ENCODE results near the gene TMEM255B.
A peak's percentile ranks its signal among the peaks of the same experiment; 100 is the strongest.

TMEM255B gene

DNA sequence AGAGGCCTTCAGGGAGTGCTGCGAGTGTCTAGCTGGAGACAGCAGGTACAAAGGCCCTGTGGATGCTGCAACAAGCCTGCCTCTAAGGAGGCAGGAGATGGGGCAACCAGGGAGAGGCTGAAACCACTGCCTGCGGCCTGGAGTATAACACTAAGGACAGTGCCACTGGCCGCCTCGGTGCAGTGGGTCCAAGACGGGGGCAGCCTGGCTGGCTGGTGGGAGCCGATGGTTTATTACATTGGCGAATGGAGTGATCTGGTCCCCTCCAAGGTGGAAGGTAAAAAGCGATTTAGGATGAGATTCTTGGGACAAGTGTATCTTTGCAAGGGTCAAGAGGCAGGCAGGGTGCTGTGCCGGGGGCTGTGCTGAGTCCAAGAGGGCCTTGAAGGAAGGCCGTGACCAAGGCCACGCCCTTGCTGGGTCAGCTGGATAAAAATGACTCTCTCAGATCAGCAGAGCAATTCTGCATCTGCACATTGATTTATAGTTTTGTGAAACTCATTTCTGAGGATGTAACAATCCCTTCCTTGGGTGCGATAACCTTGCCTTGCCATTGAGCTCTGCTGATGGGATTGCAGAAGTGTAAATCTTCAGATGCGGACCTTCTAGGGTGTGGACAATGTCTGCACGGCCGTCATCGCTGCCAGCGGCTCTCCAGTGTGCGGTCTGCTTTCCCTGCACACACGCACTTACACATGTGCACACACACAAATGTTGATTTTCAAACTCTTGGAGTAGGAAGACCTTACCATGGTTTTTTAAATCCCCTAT, 6.0 kb downstream of the TMEM255B start:
- Histone ChIP-seq H3K27me3 (replicated peaks; ENCODE audit: control insufficient read depth, insufficient read depth, low read length) (no peaks in the 10 kb centered on the region), H3K4me1 (ENCODE audit: control insufficient read depth, insufficient read depth, low read length) (peaks cover under 1% of the 10 kb centered on the region), H3K36me3 (ENCODE audit: control insufficient read depth, insufficient read depth, low read length, severe bottlenecking) (no peaks in the 10 kb centered on the region), H3K4me3 (ENCODE audit: low read length) (no peak overlapping the region), H3K9ac (ENCODE audit: low read length) (no peak overlapping the region), H3K9me3 (ENCODE audit: control insufficient read depth, low read length) (no peaks in the 10 kb centered on the region)
- DNase-seq (ENCODE audit: low read depth), result no peak

DNA sequence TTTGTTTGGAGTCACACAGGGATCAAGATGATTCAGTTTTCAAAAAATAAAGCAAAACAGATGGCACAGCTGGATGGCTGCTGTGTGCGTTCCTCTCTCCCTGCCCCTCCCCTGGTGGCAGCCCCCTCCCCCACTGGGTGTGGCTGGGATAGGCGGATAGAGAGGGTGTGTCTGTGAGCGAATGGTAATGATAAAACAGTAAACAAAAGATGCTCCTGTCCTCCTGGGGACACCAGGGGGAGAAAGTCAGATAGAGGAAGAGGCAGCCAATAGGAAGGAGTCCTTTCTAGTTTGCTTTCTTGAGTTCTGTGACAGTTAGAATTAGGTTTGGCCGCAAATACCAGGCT, 6.5 kb downstream of the TMEM255B start:
- Histone ChIP-seq H3K4me3 (ENCODE audit: low read length) (no peak overlapping the region), H3K4me1 (ENCODE audit: control insufficient read depth, insufficient read depth, low read length) (no peaks in the 10 kb centered on the region), H3K27me3 (replicated peaks; ENCODE audit: control insufficient read depth, insufficient read depth, low read length) (no peaks in the 10 kb centered on the region), H3K9ac (ENCODE audit: low read length) (no peak overlapping the region), H3K9me3 (ENCODE audit: control insufficient read depth, low read length) (no peaks in the 10 kb centered on the region), H3K36me3 (ENCODE audit: control insufficient read depth, insufficient read depth, low read length, severe bottlenecking) (no peaks in the 10 kb centered on the region)
- DNase-seq (ENCODE audit: low read depth), result peak; percentile 31

DNA sequence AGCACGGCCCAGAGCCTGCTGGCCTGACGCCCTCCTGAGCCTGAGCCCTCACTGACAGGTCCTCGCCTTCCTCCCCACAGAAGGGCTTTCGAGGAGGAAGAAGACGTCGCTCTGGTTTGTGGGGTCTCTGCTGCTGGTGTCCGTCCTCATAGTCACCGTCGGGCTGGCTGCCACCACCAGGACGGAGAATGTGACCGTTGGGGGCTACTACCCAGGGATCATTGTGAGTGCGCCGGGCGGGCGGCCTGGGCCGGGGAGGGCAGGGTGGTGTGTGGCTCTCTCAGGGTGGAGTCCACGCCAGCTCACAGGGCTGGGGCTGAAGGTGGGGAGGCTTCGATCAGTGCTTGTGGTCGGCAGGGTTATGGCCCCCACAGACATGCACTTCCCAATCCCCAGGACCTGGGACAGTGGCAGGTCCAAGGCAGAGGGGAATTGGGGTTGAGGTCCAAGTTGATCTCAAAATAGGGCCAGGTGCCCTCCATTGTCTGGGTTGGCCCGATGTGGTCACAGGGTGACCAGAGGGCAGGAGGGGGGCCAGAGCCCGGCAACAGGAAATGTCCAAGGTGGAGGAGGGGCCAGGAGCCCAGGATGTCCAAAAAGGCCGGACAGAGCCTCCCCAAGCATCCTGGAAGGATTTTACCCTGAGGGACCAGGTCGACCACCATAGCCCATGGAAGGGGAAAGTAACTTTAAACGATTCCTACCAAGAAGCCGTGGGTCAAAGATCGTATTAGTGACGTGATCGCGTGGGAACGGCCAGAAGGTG, 7.2 kb downstream of the TMEM255B start:
- Histone ChIP-seq H3K27me3 (replicated peaks; ENCODE audit: control insufficient read depth, insufficient read depth, low read length) (no peaks in the 10 kb centered on the region), H3K36me3 (ENCODE audit: control insufficient read depth, insufficient read depth, low read length, severe bottlenecking) (no peaks in the 10 kb centered on the region), H3K4me1 (ENCODE audit: control insufficient read depth, insufficient read depth, low read length) (no peaks in the 10 kb centered on the region), H3K9me3 (ENCODE audit: control insufficient read depth, low read length) (no peaks in the 10 kb centered on the region), H3K4me3 (ENCODE audit: low read length) (no peak overlapping the region), H3K9ac (ENCODE audit: low read length) (no peak overlapping the region)
- no peak for DNase-seq (ENCODE audit: low read depth)

DNA sequence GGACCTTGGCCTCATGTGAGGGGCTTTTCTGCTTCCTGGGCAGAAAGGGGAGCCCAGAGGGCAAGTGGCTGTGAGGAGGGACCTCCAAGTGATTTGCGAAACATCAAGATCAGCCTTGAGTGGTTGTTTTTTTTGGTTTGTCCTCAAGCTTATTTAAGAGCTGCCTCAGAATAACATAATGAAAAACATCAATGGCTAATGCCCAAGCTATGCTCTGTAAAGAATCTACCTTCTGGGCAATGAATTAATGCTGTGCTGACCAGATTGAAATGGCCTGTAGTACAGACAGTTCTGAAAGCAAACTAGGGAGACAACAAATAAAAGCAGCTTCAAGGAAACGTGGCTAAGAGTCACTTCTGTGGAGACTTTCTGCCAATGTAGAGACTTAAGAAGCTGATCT, 8.3 kb downstream of the TMEM255B start:
- Histone ChIP-seq H3K4me3 (ENCODE audit: low read length) (no peak overlapping the region), H3K9me3 (ENCODE audit: control insufficient read depth, low read length) (peaks cover 3% of the 10 kb centered on the region), H3K9ac (ENCODE audit: low read length) (no peak overlapping the region), H3K36me3 (ENCODE audit: control insufficient read depth, insufficient read depth, low read length, severe bottlenecking) (no peaks in the 10 kb centered on the region), H3K4me1 (ENCODE audit: control insufficient read depth, insufficient read depth, low read length) (no peaks in the 10 kb centered on the region), H3K27me3 (replicated peaks; ENCODE audit: control insufficient read depth, insufficient read depth, low read length) (no peaks in the 10 kb centered on the region)
- DNase-seq (ENCODE audit: low read depth), result peak; percentile 48

DNA sequence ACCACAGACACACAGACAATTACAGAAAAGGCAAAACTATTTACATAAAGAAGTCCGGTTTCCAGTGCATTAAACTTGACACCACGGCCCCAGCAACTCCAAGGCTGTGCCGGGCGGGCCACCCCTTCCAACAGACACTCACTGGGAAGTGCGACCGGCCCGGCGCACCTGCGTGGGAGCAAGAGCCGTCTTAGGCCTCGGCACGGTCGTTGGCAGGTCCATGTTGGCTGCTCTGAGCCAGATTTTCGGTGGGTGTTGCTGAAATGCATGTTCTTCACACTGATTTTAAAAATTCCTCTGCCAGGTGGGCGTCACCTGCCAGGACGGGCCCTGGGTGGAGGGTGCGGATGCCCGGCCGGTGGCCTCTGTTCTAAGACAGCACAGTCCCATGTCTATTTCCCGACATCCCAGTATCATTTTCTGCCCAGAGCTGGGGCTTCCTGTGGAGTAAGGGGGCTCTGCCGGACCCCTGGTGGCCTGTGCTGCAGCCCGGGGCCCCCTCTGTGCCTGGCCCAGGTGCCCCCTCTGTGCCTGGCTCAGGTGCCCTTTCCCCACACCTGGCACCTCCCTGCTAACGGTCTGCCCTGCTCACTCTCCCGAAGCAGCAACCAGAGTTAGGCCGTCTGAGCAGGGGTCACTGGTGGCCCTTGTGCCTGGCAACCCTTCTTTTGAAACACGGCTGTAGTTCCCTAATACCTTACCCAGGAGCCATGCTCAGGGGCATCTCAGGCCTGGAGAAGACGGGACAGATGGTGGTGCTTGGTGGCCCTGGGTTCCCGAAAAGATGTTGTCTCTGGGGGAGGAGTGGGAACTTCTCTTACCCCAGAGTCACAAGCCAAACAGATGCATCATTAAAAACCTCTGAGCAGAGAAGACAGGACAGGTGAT, 9.2 kb downstream of the TMEM255B start:
- H3K36me3 ChIP-seq (ENCODE audit: control insufficient read depth, insufficient read depth, low read length, severe bottlenecking), result no peaks in the 10 kb centered on the region
- no peak overlapping the region for H3K9ac ChIP-seq (ENCODE audit: low read length)
- no peaks in the 10 kb centered on the region for H3K27me3 ChIP-seq (replicated peaks; ENCODE audit: control insufficient read depth, insufficient read depth, low read length)
- DNase-seq (ENCODE audit: low read depth), result no peak
- H3K9me3 ChIP-seq (ENCODE audit: control insufficient read depth, low read length), result peaks cover 3% of the 10 kb centered on the region
- H3K4me1 ChIP-seq (ENCODE audit: control insufficient read depth, insufficient read depth, low read length), result no peaks in the 10 kb centered on the region
- no peak overlapping the region for H3K4me3 ChIP-seq (ENCODE audit: low read length)

DNA sequence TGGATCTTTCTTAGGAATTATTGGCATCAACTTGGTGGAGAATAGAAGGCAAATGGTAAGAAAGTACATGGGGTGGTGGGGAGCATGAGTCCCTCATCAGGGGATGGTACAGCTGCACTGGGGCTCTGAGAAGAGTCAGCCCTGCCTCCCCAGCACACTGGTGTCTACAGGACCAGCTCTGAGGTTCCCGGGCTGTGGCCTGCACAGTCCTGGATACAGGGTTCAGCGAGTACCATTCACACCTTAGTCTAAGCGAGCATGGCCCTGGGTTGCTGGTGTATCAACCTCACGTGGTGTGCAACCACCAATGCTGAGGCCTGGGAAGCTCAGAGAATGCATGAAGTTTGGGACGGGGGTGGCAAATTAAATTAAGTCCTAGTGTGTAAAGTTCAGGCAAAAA, 10.1 kb downstream of the TMEM255B start:
- Histone ChIP-seq H3K36me3 (ENCODE audit: control insufficient read depth, insufficient read depth, low read length, severe bottlenecking) (no peaks in the 10 kb centered on the region), H3K9me3 (ENCODE audit: control insufficient read depth, low read length) (peaks cover 3% of the 10 kb centered on the region), H3K27me3 (replicated peaks; ENCODE audit: control insufficient read depth, insufficient read depth, low read length) (no peaks in the 10 kb centered on the region), H3K9ac (ENCODE audit: low read length) (no peak overlapping the region), H3K4me1 (ENCODE audit: control insufficient read depth, insufficient read depth, low read length) (peaks cover under 1% of the 10 kb centered on the region), H3K4me3 (ENCODE audit: low read length) (no peak overlapping the region)
- DNase-seq (ENCODE audit: low read depth), result no peak

DNA sequence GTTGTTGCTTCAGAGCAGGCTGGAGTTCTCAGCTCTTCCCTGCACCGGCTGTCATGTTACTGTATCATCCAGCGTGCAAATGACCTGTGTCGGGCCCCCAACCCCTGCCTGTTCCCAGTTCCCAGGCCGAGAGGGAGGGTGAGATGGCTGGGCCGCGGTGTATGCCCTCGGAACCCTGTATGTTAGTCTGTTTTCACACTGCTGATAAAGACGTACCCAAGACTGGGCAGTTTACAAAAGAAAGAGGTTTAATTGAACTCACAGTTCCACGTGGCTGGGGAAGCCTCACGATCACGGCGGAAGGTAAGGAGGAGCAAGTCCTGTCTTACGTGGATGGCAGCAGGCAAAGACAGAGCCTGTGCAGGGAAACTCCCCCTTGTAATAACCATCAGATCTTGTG, 10.9 kb downstream of the TMEM255B start:
- Histone ChIP-seq H3K4me3 (ENCODE audit: low read length) (no peak overlapping the region), H3K9ac (ENCODE audit: low read length) (no peak overlapping the region), H3K36me3 (ENCODE audit: control insufficient read depth, insufficient read depth, low read length, severe bottlenecking) (no peaks in the 10 kb centered on the region), H3K27me3 (replicated peaks; ENCODE audit: control insufficient read depth, insufficient read depth, low read length) (no peaks in the 10 kb centered on the region), H3K4me1 (ENCODE audit: control insufficient read depth, insufficient read depth, low read length) (peaks cover 6% of the 10 kb centered on the region), H3K9me3 (ENCODE audit: control insufficient read depth, low read length) (peaks cover 3% of the 10 kb centered on the region)
- DNase-seq (ENCODE audit: low read depth), result no peak

DNA sequence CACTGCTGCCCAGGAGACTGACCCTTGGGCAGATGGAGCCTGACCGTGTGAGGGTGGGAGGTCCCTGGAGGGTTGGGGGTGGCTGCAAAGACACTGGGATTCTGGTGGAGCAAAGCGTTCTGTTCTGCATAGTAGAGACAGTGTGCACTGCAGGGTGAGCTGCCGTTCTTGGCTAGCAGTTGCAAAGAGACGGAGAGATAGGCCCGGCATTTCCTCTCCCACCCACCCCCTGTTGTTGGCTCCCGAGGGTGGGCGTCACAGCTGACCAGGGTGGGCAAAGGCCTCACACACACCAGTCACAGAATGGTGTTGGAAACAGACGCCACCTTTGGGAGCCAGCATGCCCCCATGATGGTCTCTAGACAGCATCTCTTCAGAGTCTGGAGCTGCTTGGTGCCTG, 11.4 kb downstream of the TMEM255B start:
- Histone ChIP-seq H3K36me3 (ENCODE audit: control insufficient read depth, insufficient read depth, low read length, severe bottlenecking) (no peaks in the 10 kb centered on the region), H3K4me3 (ENCODE audit: low read length) (no peak overlapping the region), H3K4me1 (ENCODE audit: control insufficient read depth, insufficient read depth, low read length) (peaks cover 6% of the 10 kb centered on the region)

DNA sequence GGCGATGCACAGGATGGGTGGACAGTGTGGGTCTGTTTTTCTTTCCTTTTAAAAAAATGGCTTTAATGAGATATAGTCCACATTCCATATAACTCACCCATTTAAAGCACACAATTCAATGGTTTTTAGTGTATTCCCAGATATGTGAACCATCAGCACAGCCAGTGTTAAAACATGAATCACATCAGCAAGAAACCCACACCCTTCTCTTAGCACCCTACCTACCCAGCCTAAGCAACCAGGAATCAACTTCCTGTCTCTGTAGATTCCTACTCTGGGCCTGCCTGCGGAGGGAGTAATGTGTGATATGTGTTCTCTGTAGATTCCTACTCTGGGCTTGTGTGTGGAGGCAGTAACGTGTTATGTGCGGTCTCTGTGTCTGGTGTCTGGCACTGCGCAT, 11.9 kb downstream of the TMEM255B start:
- Histone ChIP-seq H3K9ac (ENCODE audit: low read length) (no peak overlapping the region), H3K36me3 (ENCODE audit: control insufficient read depth, insufficient read depth, low read length, severe bottlenecking) (no peaks in the 10 kb centered on the region), H3K9me3 (ENCODE audit: control insufficient read depth, low read length) (peaks cover 3% of the 10 kb centered on the region), H3K4me1 (ENCODE audit: control insufficient read depth, insufficient read depth, low read length) (peaks cover 6% of the 10 kb centered on the region), H3K27me3 (replicated peaks; ENCODE audit: control insufficient read depth, insufficient read depth, low read length) (no peaks in the 10 kb centered on the region), H3K4me3 (ENCODE audit: low read length) (no peak overlapping the region)
- DNase-seq (ENCODE audit: low read depth), result no peak

More for the DNA sequence above, 11.4 kb downstream of the TMEM255B start:
- Histone ChIP-seq H3K27me3 (replicated peaks; ENCODE audit: control insufficient read depth, insufficient read depth, low read length) (no peaks in the 10 kb centered on the region), H3K9me3 (ENCODE audit: control insufficient read depth, low read length) (peaks cover 3% of the 10 kb centered on the region), H3K9ac (ENCODE audit: low read length) (no peak overlapping the region)
- no peak for DNase-seq (ENCODE audit: low read depth)

DNA sequence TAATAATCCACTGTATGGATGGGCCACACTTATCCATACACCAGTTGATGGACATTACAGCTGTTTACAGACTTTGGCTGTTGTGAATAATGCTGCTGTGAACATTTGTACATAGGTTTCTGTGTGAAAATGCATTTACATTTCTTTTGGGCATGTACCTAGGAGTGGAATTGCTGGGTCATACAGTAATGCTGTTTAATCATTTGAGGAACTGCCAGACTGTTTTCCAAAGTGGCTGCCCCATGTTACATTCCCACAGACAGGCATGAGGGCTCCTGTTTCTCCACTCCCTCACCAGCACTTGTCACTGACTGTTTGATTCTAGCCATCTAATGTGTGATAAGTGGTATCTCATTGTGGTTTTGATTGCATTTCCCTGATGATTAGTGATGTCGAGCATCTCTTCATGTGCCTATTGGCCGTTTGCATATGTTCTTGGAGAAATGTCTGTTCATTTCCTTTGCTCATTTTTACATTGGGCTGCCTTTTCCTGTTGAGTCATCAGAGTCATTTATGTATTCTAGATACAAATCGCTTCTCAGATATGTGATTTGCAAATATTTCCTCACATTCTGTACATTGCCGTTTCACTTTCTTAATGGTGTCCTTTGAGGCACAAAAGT, 12.8 kb downstream of the TMEM255B start:
- Histone ChIP-seq H3K27me3 (replicated peaks; ENCODE audit: control insufficient read depth, insufficient read depth, low read length) (peaks cover 7% of the 10 kb centered on the region), H3K9ac (ENCODE audit: low read length) (no peak overlapping the region), H3K36me3 (ENCODE audit: control insufficient read depth, insufficient read depth, low read length, severe bottlenecking) (no peaks in the 10 kb centered on the region), H3K4me1 (ENCODE audit: control insufficient read depth, insufficient read depth, low read length) (peaks cover 6% of the 10 kb centered on the region), H3K9me3 (ENCODE audit: control insufficient read depth, low read length) (peaks cover 3% of the 10 kb centered on the region), H3K4me3 (ENCODE audit: low read length) (no peak overlapping the region)
- no peak for DNase-seq (ENCODE audit: low read depth)
